ENCODE data around the gene NUDT16L1. TPM values are rescaled to one million over a fixed set of nuclear protein-coding genes. Genes with fewer than 3 reads are reported as not detected.

The NUDT16L1 gene
- total and polyA plus RNA-seq, 5 donors: 30.5 to 62.3 (median 46.6) TPM

DNA sequence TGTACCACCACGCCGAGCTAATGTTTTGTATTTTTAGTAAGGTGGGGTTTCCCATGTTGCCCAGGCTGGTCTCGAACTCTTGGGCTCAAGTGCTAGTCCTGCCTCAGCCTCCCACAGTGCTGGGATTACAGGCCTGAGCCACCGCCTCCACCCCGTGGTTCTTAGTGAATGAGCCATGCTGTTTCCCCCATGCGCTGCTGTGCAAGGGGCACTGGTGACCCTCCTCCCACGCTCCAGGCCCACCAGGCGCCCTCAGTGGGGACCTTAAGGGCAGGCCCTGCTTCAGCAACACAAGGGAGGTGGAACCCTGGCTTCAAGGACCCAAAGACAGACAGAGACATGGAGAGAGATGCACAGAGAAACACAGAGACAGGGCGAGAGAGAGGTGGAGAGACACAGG, 15.4 kb upstream of the NUDT16L1 start:
- H3K4me1 ChIP-seq (ENCODE audit: control insufficient read depth, insufficient read depth, low read length): peaks cover 2% of the 10 kb centered on the region
- DNase-seq: peak in 1 of 3 donors; percentile 61
- WGBS: 93% methylated on average over 9 of the region's 9 CpGs

DNA sequence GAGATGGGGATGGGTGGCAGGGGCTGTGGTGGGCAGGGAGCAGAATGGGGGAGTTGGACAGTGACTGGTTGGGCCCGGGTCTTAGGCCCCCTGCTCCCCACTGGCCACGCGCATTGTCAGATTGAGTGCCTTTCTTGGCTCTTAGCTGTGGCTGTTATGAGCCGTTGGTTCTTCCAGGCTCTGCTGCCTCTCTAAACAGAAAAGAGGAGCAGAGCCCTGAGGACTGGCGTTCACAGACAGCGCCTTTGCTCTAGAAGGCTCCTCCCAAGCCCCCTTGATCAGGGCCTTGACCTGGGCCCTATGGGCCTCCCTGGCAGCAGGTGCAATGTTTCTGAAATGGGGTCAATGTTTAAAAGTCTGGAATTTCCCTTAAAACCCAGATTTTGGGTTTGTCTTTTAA, 14.8 kb upstream of the NUDT16L1 start:
- 83% methylated on average over 6 of the region's 6 CpGs for WGBS
- H3K4me1 ChIP-seq (ENCODE audit: control insufficient read depth, insufficient read depth, low read length): peaks cover 2% of the 10 kb centered on the region
- intact Hi-C loops (cut with DNase I): no loop called here

More for the DNA sequence above, 15.4 kb upstream of the NUDT16L1 start:
- intact Hi-C loops (cut with DNase I): no loop called here
- no peaks in the 10 kb centered on the region for H3K27me3 ChIP-seq (ENCODE audit: control insufficient read depth, insufficient read depth)
- H3K9me3 ChIP-seq (ENCODE audit: control insufficient read depth, low read length): no peaks in the 10 kb centered on the region
- ATAC-seq: no peak
- H3K27ac ChIP-seq (ENCODE audit: low read length): no peak overlapping the region
- no peak overlapping the region for H3K4me3 ChIP-seq (ENCODE audit: low read length)

DNA sequence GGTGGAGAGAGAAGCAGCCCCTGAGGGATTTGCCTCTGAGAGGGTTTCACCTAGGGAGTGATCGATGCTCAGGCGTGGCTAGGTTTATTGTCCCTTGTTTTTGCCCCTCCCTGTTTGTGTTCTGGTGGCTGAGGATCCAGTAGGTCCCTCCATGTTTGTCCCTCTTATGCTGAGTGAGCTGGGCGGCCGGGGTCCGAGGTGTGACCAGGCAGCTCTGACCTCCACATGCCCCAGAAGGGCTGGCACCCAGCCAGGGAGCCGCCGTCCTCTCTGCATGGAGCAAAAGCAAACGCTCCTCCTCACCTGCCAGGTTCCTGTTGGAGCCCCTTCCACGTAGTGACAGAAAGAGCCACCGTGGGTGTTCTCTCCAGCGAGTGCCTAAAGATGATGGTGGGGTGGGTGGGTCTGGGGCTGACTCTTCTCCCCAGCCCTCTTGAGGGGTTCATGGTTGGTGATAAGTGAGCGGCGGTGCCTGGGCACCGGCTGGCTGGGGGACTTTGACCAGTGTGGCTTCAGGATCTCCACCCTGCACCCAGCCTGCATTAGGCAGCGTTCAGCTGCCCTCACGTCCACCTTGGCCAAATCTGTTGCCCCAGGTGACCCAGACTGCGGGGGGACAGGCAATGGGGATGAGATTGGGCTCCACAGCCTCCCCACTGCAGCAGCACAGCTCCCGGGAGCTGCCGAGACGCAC, 14.1 kb upstream of the NUDT16L1 start:
- WGBS: 59% methylated on average over 20 of the region's 20 CpGs
- H3K27me3 ChIP-seq (ENCODE audit: control insufficient read depth, insufficient read depth): no peaks in the 10 kb centered on the region
- ATAC-seq (no peak), DNase-seq (peak in 2 of 3 donors; percentile 85 to 86)
- H3K4me3 ChIP-seq (ENCODE audit: low read length): no peak overlapping the region
- peak overlapping the region; percentile 74 for H3K27ac ChIP-seq (ENCODE audit: low read length)
- intact Hi-C loops (cut with DNase I): no loop called here
- H3K4me1 ChIP-seq (ENCODE audit: control insufficient read depth, insufficient read depth, low read length): peaks cover 2% of the 10 kb centered on the region
- no peaks in the 10 kb centered on the region for H3K9me3 ChIP-seq (ENCODE audit: control insufficient read depth, low read length)

More for the DNA sequence above, 14.8 kb upstream of the NUDT16L1 start:
- ATAC-seq: no peak
- DNase-seq: peak in 1 of 3 donors; percentile 24
- Histone ChIP-seq H3K27ac (ENCODE audit: low read length) (no peak overlapping the region), H3K27me3 (ENCODE audit: control insufficient read depth, insufficient read depth) (no peaks in the 10 kb centered on the region), H3K9me3 (ENCODE audit: control insufficient read depth, low read length) (no peaks in the 10 kb centered on the region), H3K4me3 (ENCODE audit: low read length) (no peak overlapping the region)

DNA sequence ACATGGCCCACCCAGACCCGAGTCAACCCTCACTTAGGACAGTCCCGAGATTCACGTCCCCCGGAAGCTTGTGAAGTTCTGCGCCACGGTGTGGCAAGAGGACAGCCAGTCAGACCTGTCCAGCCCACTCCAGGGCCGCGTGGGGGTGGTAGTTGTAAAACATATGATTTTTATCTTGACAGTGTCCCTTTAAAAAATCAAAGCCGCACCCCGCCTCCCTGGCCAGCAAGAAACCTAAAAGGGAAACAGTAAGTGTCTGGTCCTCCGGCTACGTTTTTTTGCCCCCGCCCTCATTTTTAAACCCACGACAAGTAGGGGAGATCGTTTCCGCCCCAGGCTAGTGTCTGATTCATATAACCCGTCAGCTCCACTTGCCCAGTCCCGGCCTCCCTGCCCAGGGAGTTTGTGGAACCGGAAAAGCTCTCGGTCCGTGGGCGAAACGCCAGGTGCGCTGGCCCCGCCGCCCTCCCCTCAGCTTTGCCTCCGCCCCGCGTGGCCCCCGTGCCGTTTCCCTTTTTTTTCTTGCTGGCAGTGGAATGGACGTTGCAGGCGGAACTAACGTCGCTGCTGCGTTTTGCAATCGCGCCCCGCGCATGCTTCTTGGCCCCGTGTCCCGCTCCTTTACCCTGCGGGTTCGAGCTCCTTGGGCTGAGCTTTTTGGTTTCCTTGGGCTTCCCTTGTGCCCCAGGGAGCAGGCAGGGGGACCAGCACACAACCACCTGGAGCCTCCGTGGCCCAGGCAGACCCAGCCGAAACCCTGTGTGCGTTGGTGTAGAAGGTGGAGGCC, 13.3 kb upstream of the NUDT16L1 start:
- Histone ChIP-seq H3K27ac (ENCODE audit: low read length) (peak overlapping the region; percentile 74), H3K27me3 (ENCODE audit: control insufficient read depth, insufficient read depth) (no peaks in the 10 kb centered on the region), H3K4me3 (ENCODE audit: low read length) (no peak overlapping the region), H3K4me1 (ENCODE audit: control insufficient read depth, insufficient read depth, low read length) (peaks cover 2% of the 10 kb centered on the region), H3K9me3 (ENCODE audit: control insufficient read depth, low read length) (no peaks in the 10 kb centered on the region)
- intact Hi-C loops (cut with DNase I): no loop called here
- peak; percentile 17 to 22 for ATAC-seq
- DNase-seq: peak; percentile 53 to 91 (median 91)
- WGBS: 52% methylated on average over 47 of the region's 47 CpGs

DNA sequence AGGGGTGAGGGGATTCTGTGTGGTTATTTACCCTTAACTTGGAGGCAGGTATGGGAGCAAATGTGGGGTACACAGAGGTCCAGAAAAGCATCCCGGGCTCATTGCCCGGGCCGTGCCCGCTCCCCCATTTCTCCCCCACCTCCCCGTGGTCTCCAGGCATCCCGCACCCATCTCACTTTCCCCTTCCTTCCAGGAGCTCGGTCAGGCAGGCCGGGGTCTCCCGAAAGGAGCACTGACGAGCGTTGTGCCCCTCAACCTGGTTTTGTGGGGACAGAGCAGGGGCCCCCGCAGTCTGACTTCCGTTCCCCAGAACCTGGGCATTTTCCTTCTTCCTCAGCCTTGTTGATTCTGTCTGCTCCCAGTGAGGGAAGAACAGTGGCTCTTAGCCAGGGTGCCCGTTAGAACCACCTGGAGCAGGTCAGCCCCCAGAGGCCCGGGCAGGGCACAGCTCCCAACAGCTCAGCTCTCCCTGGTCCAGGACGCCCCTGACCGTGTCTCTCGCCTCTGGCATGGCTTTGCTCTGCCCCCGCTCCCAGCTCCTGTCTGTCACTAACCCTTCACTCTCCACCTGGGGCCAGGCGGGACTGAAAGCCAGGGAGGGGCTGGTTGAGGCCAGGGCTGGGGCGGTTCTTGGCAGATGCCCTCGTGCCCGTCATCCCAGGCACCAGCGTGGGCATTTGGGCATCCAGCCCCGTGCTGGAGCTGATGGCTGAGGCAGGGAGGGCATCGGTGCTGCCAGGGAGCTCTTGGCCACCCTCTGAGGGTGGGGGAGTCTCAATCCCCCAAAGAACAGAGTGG, 12.5 kb upstream of the NUDT16L1 start:
- H3K4me3 ChIP-seq (ENCODE audit: low read length): no peak overlapping the region
- peak; percentile 69 to 91 (median 87) for DNase-seq
- peak; percentile 47 to 52 for ATAC-seq
- no peaks in the 10 kb centered on the region for H3K9me3 ChIP-seq (ENCODE audit: control insufficient read depth, low read length)
- intact Hi-C loops (cut with DNase I): no loop called here
- H3K4me1 ChIP-seq (ENCODE audit: control insufficient read depth, insufficient read depth, low read length): peaks cover 2% of the 10 kb centered on the region
- no peaks in the 10 kb centered on the region for H3K27me3 ChIP-seq (ENCODE audit: control insufficient read depth, insufficient read depth)
- H3K27ac ChIP-seq (ENCODE audit: low read length): peak overlapping the region; percentile 73
- 77% methylated on average over 26 of the region's 26 CpGs for WGBS

DNA sequence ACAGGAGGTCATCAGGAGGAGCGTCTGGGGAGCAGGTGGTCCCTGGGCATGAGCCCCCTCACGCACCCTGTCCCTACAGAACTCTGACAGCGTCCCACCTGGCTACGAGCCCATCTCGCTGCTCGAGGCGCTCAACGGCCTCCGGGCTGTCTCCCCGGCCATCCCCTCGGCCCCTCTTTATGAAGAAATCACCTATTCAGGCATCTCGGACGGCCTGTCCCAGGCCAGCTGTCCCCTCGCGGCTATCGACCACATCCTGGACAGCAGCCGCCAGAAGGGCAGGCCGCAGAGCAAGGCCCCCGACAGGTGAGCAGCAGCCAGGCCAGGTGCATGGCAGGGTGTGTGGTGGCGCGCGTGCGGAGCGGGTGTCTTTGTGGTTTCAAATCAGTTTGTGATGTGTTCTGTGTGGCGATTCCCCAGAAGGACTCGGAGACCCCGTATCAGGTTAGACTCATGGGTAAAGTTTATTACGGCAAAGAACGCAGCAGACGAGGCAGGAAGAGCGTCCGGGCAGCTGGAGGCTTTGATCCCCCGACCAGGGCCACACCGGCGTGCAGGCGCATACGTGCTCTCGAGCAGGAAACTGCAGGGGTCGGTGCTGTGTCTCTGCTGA, 11.8 kb upstream of the NUDT16L1 start:
- Histone ChIP-seq H3K4me3 (ENCODE audit: low read length) (no peak overlapping the region), H3K9me3 (ENCODE audit: control insufficient read depth, low read length) (no peaks in the 10 kb centered on the region), H3K27me3 (ENCODE audit: control insufficient read depth, insufficient read depth) (no peaks in the 10 kb centered on the region), H3K27ac (ENCODE audit: low read length) (no peak overlapping the region), H3K4me1 (ENCODE audit: control insufficient read depth, insufficient read depth, low read length) (peaks cover 2% of the 10 kb centered on the region)
- DNase-seq (peak in 2 of 3 donors; percentile 53 to 64), ATAC-seq (no peak)
- intact Hi-C loops (cut with DNase I): no loop called here
- WGBS: 84% methylated on average over 39 of the region's 39 CpGs

DNA sequence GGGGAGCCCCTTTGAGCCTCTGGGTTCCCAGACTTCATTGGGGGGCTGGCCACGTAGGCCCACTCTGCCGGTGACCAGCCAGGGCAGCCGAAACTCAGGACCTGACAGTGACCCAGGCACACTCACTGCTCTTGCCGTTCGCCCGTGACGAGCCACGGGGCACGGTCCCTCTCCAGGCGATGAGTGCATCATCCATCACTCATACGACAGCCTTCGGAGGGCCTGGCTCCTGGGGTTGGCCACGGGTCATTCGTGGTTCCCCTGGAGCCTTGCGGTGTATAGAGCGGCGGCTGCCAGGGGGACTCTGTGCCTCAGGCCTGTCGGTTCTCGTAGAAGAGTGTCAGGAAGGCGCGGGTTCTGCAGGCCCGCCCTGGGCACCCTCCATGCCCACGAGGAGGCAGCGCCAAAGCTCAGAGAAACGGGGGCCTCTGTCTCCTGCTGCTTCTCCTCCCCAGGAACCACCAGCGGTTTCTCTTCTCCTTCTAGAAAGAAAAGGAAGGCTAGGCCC, 11.2 kb upstream of the NUDT16L1 start:
- intact Hi-C loops (cut with DNase I): no loop called here
- no peak overlapping the region for H3K4me3 ChIP-seq (ENCODE audit: low read length)
- H3K27me3 ChIP-seq (ENCODE audit: control insufficient read depth, insufficient read depth): no peaks in the 10 kb centered on the region
- no peaks in the 10 kb centered on the region for H3K9me3 ChIP-seq (ENCODE audit: control insufficient read depth, low read length)
- H3K4me1 ChIP-seq (ENCODE audit: control insufficient read depth, insufficient read depth, low read length): peaks cover 2% of the 10 kb centered on the region
- no peak overlapping the region for H3K27ac ChIP-seq (ENCODE audit: low read length)
- 71% methylated on average over 26 of the region's 26 CpGs for WGBS
- DNase-seq: peak in 2 of 3 donors; percentile 45 to 60
- no peak for ATAC-seq

DNA sequence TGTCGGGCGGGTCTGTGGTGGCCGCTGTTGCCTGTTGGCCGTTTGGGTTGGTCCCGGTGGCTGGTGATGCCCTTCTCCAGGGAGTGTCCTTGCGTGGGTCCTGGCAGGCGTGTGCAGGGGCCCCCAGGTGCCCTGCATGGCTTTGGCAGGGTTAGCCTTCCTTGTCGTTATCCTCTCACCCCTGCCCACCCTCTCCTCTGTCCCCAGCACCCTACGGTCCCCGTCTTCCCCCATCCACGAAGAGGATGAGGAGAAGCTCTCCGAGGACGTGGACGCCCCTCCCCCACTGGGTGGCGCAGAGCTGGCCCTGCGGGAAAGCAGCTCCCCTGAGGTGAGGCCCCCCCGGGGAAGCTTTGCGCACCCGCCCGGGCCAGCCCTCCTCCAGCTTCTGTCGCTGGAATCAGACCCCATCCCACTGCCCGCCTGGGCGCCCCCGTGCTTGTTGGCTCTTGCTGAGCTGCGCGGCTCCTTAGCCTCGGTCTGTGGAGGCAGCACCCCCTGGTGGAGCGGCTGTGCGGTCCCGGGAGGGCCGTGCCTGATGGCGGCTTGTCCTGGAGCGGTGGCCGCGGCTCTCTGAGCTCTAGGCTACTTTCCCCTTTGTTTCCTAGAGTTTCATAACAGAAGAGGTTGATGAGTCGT, 10.6 kb upstream of the NUDT16L1 start:
- no peak for ATAC-seq
- Histone ChIP-seq H3K4me1 (ENCODE audit: control insufficient read depth, insufficient read depth, low read length) (peaks cover 2% of the 10 kb centered on the region), H3K27me3 (ENCODE audit: control insufficient read depth, insufficient read depth) (no peaks in the 10 kb centered on the region), H3K4me3 (ENCODE audit: low read length) (no peak overlapping the region), H3K9me3 (ENCODE audit: control insufficient read depth, low read length) (no peaks in the 10 kb centered on the region), H3K27ac (ENCODE audit: low read length) (no peak overlapping the region)
- peak in 2 of 3 donors; percentile 78 to 79 for DNase-seq
- intact Hi-C loops (cut with DNase I): no loop called here
- WGBS: 75% methylated on average over 36 of the region's 36 CpGs

DNA sequence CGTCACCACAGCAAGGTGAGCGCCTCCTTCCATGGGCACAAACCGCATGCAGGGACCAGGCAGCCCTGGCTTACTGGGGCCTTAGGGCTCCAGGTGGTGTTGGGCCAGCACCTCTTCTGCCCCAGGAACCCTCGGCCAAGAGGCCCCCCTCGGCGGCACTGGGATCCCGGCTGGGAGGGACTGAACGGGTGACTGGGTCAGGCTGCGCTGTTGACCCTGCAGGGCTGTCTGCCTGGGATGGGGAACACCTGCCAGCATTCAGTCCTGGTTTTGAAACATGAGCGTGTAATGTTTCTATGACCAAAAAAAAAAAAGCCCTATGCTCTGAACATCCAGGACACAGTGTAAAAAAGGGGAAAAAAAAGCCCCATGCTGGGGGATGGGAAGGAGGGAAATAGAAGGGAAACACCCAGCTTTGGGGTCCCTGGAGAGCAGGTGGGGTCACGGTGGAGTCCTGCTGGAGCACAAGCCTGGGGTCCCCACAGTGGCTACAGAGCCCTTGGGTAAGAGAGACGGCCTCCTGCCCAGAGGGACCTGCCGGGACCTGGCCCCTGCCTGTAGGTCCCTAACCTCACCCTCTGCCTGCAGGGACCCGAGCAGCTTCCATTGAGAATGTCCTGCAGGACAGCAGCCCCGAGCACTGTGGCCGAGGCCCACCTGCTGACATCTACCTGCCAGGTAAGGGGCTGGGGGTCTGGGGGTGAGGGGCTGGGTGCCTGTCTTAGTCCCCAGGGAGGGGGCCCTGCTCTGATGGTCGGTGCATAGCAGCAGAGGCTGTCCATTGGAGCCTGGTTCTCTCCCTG, 9.9 kb upstream of the NUDT16L1 start:
- Histone ChIP-seq H3K27ac (ENCODE audit: low read length) (no peak overlapping the region), H3K4me3 (ENCODE audit: low read length) (no peak overlapping the region), H3K9me3 (ENCODE audit: control insufficient read depth, low read length) (no peaks in the 10 kb centered on the region), H3K27me3 (ENCODE audit: control insufficient read depth, insufficient read depth) (no peaks in the 10 kb centered on the region), H3K4me1 (ENCODE audit: control insufficient read depth, insufficient read depth, low read length) (peaks cover 2% of the 10 kb centered on the region)
- 88% methylated on average over 17 of the region's 17 CpGs for WGBS
- ATAC-seq (no peak), DNase-seq (peak in 2 of 3 donors; percentile 49 to 65)
- intact Hi-C loops (cut with DNase I): no loop called here

Data from right cardiac atrium (tissue), 5 donors.